GM12801 (cell line): ENCODE results near the gene TBC1D7.

Source experiments
- TF ChIP-seq, protein P1 (sequence below): IDR thresholded peaks from one replicate; pipeline ENCODE4 v1.5.1; 2011; ENCODE audit warnings: control low read depth; ENCODE audit not compliant: insufficient read length; ENCODE audit errors: extremely low read depth

The TBC1D7 gene

DNA sequence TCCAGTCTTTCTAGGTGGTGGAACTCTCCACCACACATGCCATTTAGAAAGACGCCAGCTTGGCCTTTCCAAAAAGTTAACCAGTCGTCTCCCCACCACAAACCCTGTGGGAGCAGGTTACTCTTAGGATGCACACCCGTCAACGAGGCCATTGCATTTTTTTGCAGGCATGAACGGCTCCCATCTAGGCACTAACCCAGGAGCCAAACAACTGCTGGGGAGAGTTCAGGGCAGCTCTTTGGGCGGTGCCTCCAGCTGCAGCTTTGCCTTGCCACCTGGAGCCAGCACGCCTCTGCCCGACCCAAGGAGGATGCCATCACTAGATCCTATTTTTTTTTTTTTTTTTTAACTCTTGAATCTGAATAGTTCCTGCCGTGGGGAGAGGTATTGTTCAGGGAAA lies 39.9 kb downstream of the TBC1D7 start:
- TF ChIP-seq, protein P1, sequence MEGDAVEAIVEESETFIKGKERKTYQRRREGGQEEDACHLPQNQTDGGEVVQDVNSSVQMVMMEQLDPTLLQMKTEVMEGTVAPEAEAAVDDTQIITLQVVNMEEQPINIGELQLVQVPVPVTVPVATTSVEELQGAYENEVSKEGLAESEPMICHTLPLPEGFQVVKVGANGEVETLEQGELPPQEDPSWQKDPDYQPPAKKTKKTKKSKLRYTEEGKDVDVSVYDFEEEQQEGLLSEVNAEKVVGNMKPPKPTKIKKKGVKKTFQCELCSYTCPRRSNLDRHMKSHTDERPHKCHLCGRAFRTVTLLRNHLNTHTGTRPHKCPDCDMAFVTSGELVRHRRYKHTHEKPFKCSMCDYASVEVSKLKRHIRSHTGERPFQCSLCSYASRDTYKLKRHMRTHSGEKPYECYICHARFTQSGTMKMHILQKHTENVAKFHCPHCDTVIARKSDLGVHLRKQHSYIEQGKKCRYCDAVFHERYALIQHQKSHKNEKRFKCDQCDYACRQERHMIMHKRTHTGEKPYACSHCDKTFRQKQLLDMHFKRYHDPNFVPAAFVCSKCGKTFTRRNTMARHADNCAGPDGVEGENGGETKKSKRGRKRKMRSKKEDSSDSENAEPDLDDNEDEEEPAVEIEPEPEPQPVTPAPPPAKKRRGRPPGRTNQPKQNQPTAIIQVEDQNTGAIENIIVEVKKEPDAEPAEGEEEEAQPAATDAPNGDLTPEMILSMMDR = no peak

DNA sequence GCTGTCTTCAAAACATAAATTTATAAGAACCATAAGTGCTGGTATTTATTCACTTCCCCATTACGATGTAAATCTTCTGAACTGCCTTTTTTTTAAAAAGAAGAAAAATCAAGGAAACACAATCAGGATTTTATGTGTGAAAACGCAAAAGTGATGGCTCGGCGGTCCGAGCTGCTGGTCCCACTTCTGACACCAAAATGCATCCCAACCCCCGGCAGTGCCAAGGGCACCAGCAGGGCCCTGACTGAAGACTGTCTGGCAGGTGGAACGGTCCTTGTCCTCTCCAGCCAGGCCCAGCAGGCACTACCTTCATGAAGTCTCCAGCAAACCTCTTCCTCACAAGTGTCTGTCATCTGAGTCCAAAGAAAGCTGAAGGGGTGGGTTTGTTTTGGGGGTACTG lies 41.2 kb downstream of the TBC1D7 start:
- TF ChIP-seq, protein P1 = no peak

DNA sequence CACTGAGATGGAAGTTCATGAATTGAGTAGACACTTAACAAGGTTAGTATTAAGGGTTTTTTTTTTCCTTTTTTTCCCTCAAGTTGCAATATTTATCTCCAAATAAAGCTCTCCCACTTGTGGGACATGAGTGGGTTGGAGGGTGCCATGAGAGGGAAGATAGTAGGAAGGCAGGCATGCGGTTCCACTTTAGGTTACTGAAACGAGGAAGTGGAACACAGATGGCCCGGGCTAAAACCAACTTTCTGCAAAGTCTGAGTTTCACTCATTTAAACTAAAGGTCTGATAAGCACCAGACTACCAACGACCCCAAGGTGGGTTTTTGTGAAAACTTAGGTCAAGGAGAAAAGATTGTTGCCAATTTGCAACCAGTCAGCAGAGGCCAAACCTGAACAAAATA lies 42.2 kb downstream of the TBC1D7 start:
- TF ChIP-seq, protein P1 = no peak

DNA sequence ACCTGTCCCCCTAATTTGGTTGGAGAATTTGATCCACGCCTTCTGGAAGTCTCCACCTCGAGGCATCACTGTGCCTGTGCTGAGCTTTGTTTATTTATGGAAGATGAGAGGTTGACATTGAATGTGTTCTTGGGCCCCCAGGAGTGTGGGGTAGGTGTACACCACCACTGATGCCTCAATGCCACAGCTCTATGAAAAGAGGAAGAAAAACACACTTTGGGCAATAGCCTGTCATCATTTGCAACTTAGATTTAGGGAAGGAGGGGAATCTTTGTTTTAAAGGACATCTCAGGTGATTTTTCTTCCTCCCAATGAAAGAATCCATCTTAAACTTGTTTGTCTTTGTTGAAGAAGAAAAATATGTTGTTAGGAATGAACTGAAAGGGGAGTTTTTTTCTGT lies 42.6 kb downstream of the TBC1D7 start:
- TF ChIP-seq, protein P1 = no peak

DNA sequence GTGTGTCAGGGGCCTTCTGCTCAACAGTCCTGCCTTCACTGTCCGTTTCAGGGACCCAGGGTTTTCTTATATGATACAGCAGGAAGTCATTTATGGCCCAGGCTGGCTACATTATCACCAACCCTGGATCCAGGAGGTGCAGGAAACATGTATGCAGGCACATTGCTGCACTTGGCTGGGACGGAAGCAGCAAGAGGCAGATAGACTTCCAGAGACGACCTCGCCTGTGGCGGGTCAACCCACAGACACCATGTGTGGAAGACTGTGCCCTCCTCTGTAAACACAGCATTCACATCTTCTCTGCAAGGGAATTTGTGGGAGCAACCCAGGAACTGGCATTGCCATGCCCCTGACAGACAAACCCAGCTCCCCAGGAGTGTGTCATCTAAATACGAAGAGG lies 43.7 kb downstream of the TBC1D7 start:
- TF ChIP-seq, protein P1 = no peak

DNA sequence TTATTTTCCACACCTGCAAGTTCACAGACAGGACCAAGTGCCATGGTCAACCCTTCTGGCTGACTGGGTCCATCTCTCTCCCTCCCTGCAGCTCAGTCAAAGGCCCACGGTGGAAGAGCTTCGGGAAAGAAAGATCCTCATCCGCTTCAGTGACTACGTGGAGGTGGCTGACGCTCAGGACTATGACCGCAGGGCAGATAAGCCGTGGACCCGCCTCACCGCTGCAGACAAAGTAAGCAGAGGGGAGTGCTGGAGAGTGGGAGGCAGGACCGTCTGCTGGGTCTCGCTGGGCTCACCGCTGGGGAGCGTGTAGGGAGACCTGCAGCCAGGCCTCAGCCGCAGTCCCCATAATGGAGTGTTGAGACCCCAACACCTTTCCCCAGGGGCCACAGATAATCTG lies 45.0 kb downstream of the TBC1D7 start:
- TF ChIP-seq, protein P1 = no peak

DNA sequence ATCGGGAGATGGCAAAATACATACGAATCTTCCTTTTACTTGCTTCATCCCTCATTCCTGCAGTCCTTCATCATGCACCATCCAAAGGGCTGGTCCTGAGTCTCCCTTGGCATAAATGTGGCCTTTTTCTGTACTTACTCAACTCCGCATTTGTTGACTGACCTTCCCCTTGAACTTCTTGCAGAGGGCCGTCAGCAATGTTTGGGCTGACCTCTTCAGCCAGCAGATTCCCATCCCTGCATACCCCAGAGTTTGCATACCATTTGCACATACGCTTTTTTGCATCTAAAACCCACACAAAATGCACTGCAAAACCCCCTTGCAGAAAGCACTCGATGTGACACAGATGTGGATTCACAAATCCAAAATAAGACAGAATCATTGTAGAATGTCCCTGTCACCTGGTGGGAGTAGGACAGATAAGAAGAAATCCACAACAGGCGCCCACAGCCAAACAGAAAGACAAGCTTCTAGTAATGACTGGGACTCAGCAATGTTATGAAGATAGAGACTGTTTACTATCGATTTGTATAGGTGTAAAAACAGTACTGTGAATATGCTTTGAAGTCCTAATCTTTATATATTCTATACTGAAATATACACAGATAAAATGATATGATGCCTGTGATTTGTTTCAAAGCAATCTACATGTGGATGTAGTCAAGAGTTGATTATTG lies 45.8 kb downstream of the TBC1D7 start:
- TF ChIP-seq, protein P1 = no peak
